ENCODE data around the gene NDUFA8.

GRCh38 chr9:122197426-122197825, 37.8 kb upstream of the NDUFA8 start:
- TF ChIP-seq CTCF (IDR thresholded peaks at IDR 0.05) = no peak
- TF ChIP-seq POLR2A (IDR thresholded peaks at IDR 0.05) = no peak
- no peak for TF ChIP-seq EP300 (IDR thresholded peaks at IDR 0.05)
